H1 (cell line): ENCODE results near the gene ATAT1. TPM values are rescaled to one million over a fixed set of nuclear protein-coding genes. Genes with fewer than 3 reads are reported as not detected.
"Not testable (repeated sequence)": the region's sequence is repeated elsewhere in the genome, so short reads cannot be mapped to it uniquely, and the experiment has no call there.

Experiments
- CTCF ChIA-PET: fragments of 300-600 bp; sonication (Branson Sonifier 250); formaldehyde crosslinking; loops from one replicate; lab custom pipeline; 2021; ENCODE audit not compliant: partially characterized antibody; lab: Charles Lee
- POLR2A ChIA-PET: fragments of 300-600 bp; sonication (Branson Sonifier 250); formaldehyde crosslinking; loops from one replicate; lab custom pipeline; 2021; ENCODE audit warnings: inconsistent platforms; ENCODE audit not compliant: partially characterized antibody; lab: Charles Lee
- DNase-seq, 2 experiments: peaks; one replicate each; pipeline versions ENCODE4 v3.0.0 to v3.0.0-alpha.2; 2010 to 2022; ENCODE audit warnings: low spot score in 2 of 2, low read depth in 1 of 2, mixed read lengths in 1 of 2
- FAIRE-seq: peaks from 2 replicates; lab custom pipeline; 2011; peaks lifted over from hg19 to GRCh38; lab: Jason Lieb, UNC
- H2AFZ ChIP-seq: 2 replicates; pipeline ENCODE4 v1.8.1; 2012; ENCODE audit warnings: low read length, inconsistent platforms
- H2AK5ac ChIP-seq: 2 replicates; pipeline ENCODE4 v1.6.1; 2013; ENCODE audit warnings: low read depth, low read length
- H2BK120ac ChIP-seq: replicated peaks from 2 replicates; pipeline ENCODE3; 2013; ENCODE audit warnings: low read depth, low read length, inconsistent platforms
- H2BK12ac ChIP-seq: 2 replicates; pipeline ENCODE4 v1.6.1; 2013; ENCODE audit warnings: low read depth, low read length
- H2BK15ac ChIP-seq: 2 replicates; pipeline ENCODE4 v1.6.1; 2013; ENCODE audit warnings: low read length
- H2BK20ac ChIP-seq: 2 replicates; pipeline ENCODE4 v1.6.1; 2013; ENCODE audit warnings: low read length
- H2BK5ac ChIP-seq: 2 replicates; pipeline ENCODE4 v1.6.1; 2013; ENCODE audit warnings: low read depth, low read length
- H3K14ac ChIP-seq: 2 replicates; pipeline ENCODE4 v1.6.1; 2013; ENCODE audit warnings: inconsistent platforms; ENCODE audit not compliant: insufficient read length
- H3K18ac ChIP-seq: 2 replicates; pipeline ENCODE4 v1.6.1; 2013; ENCODE audit warnings: low read length; ENCODE audit errors: extremely low read depth
- H3K23ac ChIP-seq: 2 replicates; pipeline ENCODE4 v1.6.1; 2013; ENCODE audit warnings: inconsistent platforms; ENCODE audit not compliant: insufficient read length
- H3K23me2 ChIP-seq: 2 replicates; pipeline ENCODE4 v1.6.1; 2013; ENCODE audit warnings: low read depth, low read length
- H3K27ac ChIP-seq: 2 replicates; pipeline ENCODE4 v1.6.1; 2011; ENCODE audit warnings: low read depth, low read length, inconsistent platforms
- H3K27me3 ChIP-seq, 4 experiments: replicated peaks in 1 of 4; 1 replicate in 1 of 4; 2 replicates in 3 of 4; pipeline versions ENCODE4 v1.6.1 to v1.8.1; 2011 to 2013; ENCODE audit warnings: low read length in 3 of 4, mild to moderate bottlenecking in 3 of 4, inconsistent platforms in 2 of 4, mixed read lengths in 2 of 4, moderate library complexity in 1 of 4; ENCODE audit not compliant: control insufficient read depth in 3 of 4, insufficient read depth in 3 of 4; ENCODE audit errors: extremely low read depth in 1 of 4
- H3K36me3 ChIP-seq, 4 experiments: 2 replicates each; pipeline versions ENCODE4 v1.6.1 to v1.8.1; 2011 to 2013; ENCODE audit warnings: mild to moderate bottlenecking in 4 of 4, low read length in 3 of 4, moderate library complexity in 2 of 4, control low read depth in 1 of 4, inconsistent platforms in 1 of 4; ENCODE audit not compliant: insufficient read depth in 4 of 4, control insufficient read depth in 2 of 4
- H3K4ac ChIP-seq: replicated peaks from 2 replicates; pipeline ENCODE3; 2013; ENCODE audit warnings: low read length, low read depth, mixed read lengths, inconsistent platforms; ENCODE audit not compliant: insufficient read length
- H3K4me1 ChIP-seq, 4 experiments: replicated peaks in 1 of 4; 1 replicate in 1 of 4; 2 replicates in 3 of 4; pipeline versions ENCODE4 v1.6.1 to v1.8.1; 2011 to 2013; ENCODE audit warnings: low read length in 3 of 4, inconsistent platforms in 2 of 4, mixed read lengths in 1 of 4; ENCODE audit not compliant: insufficient read depth in 4 of 4, control insufficient read depth in 3 of 4
- H3K4me2 ChIP-seq, 2 experiments: 2 replicates each; pipeline versions ENCODE4 v1.6.1 to v1.8.1; 2011 to 2013; ENCODE audit warnings: low read depth in 2 of 2, low read length in 2 of 2, control low read depth in 1 of 2, inconsistent platforms in 1 of 2, mild to moderate bottlenecking in 1 of 2; ENCODE audit not compliant: insufficient read depth in 1 of 2
- H3K4me3 ChIP-seq, 4 experiments: fragments of 200-600, 300-600 bp in 1 of 4; sonication (generic), shearing (Covaris generic), sonication (Bioruptor Twin) in 1 of 4; 2 replicates each; pipeline versions ENCODE4 v1.5.1 to v1.8.1; 2011 to 2016; ENCODE audit warnings: low read length in 4 of 4, low read depth in 3 of 4, control low read depth in 2 of 4, inconsistent platforms in 2 of 4, mild to moderate bottlenecking in 2 of 4, mixed read lengths in 1 of 4, moderate library complexity in 1 of 4; ENCODE audit not compliant: insufficient read depth in 2 of 4; ENCODE audit errors: extremely low read depth in 1 of 4
- H3K56ac ChIP-seq: replicated peaks from 2 replicates; pipeline ENCODE3; 2013; ENCODE audit warnings: low read depth, mild to moderate bottlenecking, mixed read lengths, low read length, inconsistent platforms; ENCODE audit not compliant: insufficient read length
- H3K79me1 ChIP-seq: 2 replicates; pipeline ENCODE4 v1.6.1; 2013; ENCODE audit warnings: low read depth, low read length, control low read depth
- H3K79me2 ChIP-seq, 2 experiments: 2 replicates each; pipeline versions ENCODE4 v1.6.1 to v1.8.1; 2012 to 2013; ENCODE audit warnings: low read length in 2 of 2, mild to moderate bottlenecking in 2 of 2, inconsistent platforms in 1 of 2; ENCODE audit not compliant: insufficient read depth in 2 of 2, control insufficient read depth in 1 of 2
- H3K9ac ChIP-seq, 4 experiments: replicated peaks in 1 of 4; 1 replicate in 1 of 4; 2 replicates in 3 of 4; pipeline versions ENCODE4 v1.6.1 to v1.8.1; 2011 to 2013; ENCODE audit warnings: low read depth in 3 of 4, low read length in 3 of 4, control low read depth in 2 of 4, mild to moderate bottlenecking in 2 of 4, moderate library complexity in 2 of 4, inconsistent platforms in 1 of 4; ENCODE audit errors: extremely low read depth in 1 of 4
- H3K9me3 ChIP-seq, 2 experiments: 2 replicates each; pipeline versions ENCODE4 v1.6.1 to v1.8.1; 2012 to 2013; ENCODE audit warnings: mild to moderate bottlenecking in 2 of 2, moderate library complexity in 2 of 2, control low read depth in 1 of 2, inconsistent platforms in 1 of 2, low read depth in 1 of 2, low read length in 1 of 2, mixed read lengths in 1 of 2; ENCODE audit not compliant: insufficient read depth in 2 of 2
- H4K20me1 ChIP-seq, 2 experiments: replicated peaks in 1 of 2; 2 replicates each; pipeline versions ENCODE3 to v1.8.1; 2011 to 2013; ENCODE audit warnings: inconsistent platforms in 2 of 2, low read length in 2 of 2, mild to moderate bottlenecking in 1 of 2; ENCODE audit not compliant: insufficient read depth in 2 of 2, control insufficient read depth in 1 of 2
- H4K5ac ChIP-seq: 2 replicates; pipeline ENCODE4 v1.6.1; 2013; ENCODE audit warnings: low read length, low read depth, mixed read lengths, inconsistent platforms; ENCODE audit not compliant: insufficient read length
- H4K8ac ChIP-seq: 2 replicates; pipeline ENCODE4 v1.8.0; 2013; ENCODE audit warnings: mild to moderate bottlenecking, moderate library complexity, low read length, inconsistent platforms; ENCODE audit not compliant: insufficient read depth; ENCODE audit errors: extremely low read depth
- H4K91ac ChIP-seq: replicated peaks from 2 replicates; pipeline ENCODE3; 2013; ENCODE audit warnings: low read length, mixed read lengths, inconsistent platforms; ENCODE audit not compliant: insufficient read length
- CREB1 ChIP-seq: IDR thresholded peaks from 2 replicates; pipeline ENCODE4 v1.6.1; 2012; ENCODE audit warnings: inconsistent platforms
- CTCF ChIP-seq, 3 experiments: IDR thresholded peaks; 1 replicate in 2 of 3; 2 replicates in 1 of 3; pipeline versions ENCODE4 v1.5.1 to v1.6.1; 2011; ENCODE audit warnings: low read length in 3 of 3, mild to moderate bottlenecking in 3 of 3, inconsistent platforms in 2 of 3, low read depth in 1 of 3, moderate library complexity in 1 of 3; ENCODE audit not compliant: insufficient read depth in 1 of 3; ENCODE audit errors: control extremely low read depth in 1 of 3
- EGR1 ChIP-seq: IDR thresholded peaks from 2 replicates; pipeline ENCODE4 v1.6.1; 2011; ENCODE audit warnings: low read depth, low read length, borderline replicate concordance
- POLR2A ChIP-seq, 2 experiments: IDR thresholded peaks; 1 replicate in 1 of 2; 2 replicates in 1 of 2; pipeline ENCODE4 v1.6.1; 2011; ENCODE audit warnings: low read depth in 2 of 2, low read length in 2 of 2, mild to moderate bottlenecking in 2 of 2; ENCODE audit errors: control extremely low read depth in 1 of 2
- POLR2AphosphoS5 ChIP-seq: IDR thresholded peaks from 2 replicates; pipeline ENCODE4 v1.6.1; 2011; ENCODE audit warnings: low read depth, low read length
- RAD21 ChIP-seq, 2 experiments: IDR thresholded peaks in 1 of 2; conservative IDR thresholded peaks in 1 of 2; 2 replicates each; pipeline ENCODE4 v1.6.1; 2011; ENCODE audit warnings: low read depth in 2 of 2, low read length in 2 of 2, improper control_type of control experiment in 1 of 2, inconsistent platforms in 1 of 2, mild to moderate bottlenecking in 1 of 2, moderate library complexity in 1 of 2
- WGBS, 2 experiments: shearing (Covaris generic) in 1 of 2; methylation state at CpG; one replicate each; pipeline versions ENCODE4 v1.1.6 to v1.1.7; 2013 to 2015; ENCODE audit warnings: low lambda C conversion rate in 2 of 2, mixed read lengths in 2 of 2, inconsistent platforms in 1 of 2, low coverage in 1 of 2, missing lambda C conversion rate in 1 of 2; ENCODE audit not compliant: insufficient replicate concordance in 2 of 2, insufficient coverage in 1 of 2, insufficient read length in 1 of 2; ENCODE audit errors: extremely low coverage in 1 of 2, missing lambda C conversion rate in 1 of 2; 5-methylcytosine and 5-hydroxymethylcytosine counted together
- polyA plus RNA-seq, 7 experiments: library from polyadenylated mRNA; depleted of rRNA in 3 of 7; stranded (reverse) in 5 of 7; unstranded in 2 of 7; fragments of >200 nt in 5 of 7; fragments of 200-250 nt in 2 of 7; gene quantifications; 1 replicate in 5 of 7; 2 replicates in 1 of 7; 4 replicates in 1 of 7; pipeline versions ENCODE4 v1.2.1 to v1.2.3, GENCODE V29; 2011 to 2013; ENCODE audit warnings: missing spikeins in 2 of 7, mixed read lengths in 2 of 7
- total RNA-seq: library from RNA; stranded (reverse); fragmentation: NEBNext Ultra II Directional; extraction: Animal tissue kit (Norgen Biotek cat#: 25700); gene quantifications from 2 replicates; pipeline ENCODE4 v1.2.1, GENCODE V29; 2021

The ATAT1 gene
- total and polyA plus RNA-seq, 2 of the 8 experiments (the other 6 are each of a cell fraction or from before 2014, with no cell fraction given), result 14.4 to 14.6 TPM

DNA sequence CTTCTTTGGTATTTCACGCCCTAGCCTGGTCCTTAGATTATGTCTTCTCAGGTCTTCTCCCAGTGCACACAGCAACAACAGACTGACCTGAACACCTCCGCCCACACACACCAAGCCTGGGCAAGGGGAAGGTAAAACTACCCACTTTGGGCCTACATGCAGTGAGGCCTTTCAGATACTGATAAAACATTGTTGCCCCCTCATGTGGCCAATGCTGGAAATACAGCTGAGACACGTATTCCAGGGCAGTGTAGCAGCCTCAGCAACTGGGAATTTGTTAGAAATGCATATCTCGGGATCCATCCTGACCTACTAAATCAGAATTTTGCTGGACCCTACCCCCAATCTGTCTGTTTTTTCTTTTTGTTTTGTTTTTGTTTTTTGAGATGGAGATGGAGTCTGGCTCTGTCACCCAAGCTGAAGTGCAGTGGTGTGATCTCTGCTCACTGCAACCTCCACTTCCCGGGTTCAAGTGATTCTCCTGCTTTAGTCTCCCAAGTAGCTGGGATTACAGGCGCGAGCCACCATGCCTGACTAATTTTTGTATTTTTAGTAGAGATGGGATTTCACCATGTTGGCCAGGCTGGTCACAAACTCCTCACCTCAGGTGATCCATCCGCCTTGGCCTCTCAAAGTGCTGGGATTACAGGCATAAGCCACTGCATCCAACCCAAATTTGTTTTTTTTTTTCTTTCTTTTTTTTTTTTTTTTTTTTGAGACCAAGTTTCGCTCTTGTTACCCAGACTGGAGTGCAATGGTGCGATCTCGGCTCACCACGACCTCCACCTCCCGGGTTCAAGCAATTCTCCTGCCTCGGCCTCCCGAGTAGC is 29.1 kb upstream of the ATAT1 start:
- H3K23ac ChIP-seq, H3K4me3 ChIP-seq, H3K4me1 ChIP-seq, H2BK12ac ChIP-seq, H2BK20ac ChIP-seq, H3K4ac ChIP-seq, H3K23me2 ChIP-seq, H2AK5ac ChIP-seq, H3K27me3 ChIP-seq, H4K91ac ChIP-seq, H2BK120ac ChIP-seq, H2BK5ac ChIP-seq, H4K8ac ChIP-seq, H3K79me1 ChIP-seq, H3K79me2 ChIP-seq, H3K9ac ChIP-seq, H3K56ac ChIP-seq, H2BK15ac ChIP-seq, H3K14ac ChIP-seq, H3K18ac ChIP-seq, H3K4me2 ChIP-seq, H2AFZ ChIP-seq, H4K5ac ChIP-seq, H3K9me3 ChIP-seq, H3K27ac ChIP-seq: not testable (repeated sequence)
- CTCF ChIA-PET, result interaction anchor here (0.9 to 5.7 kb wide), 30 partner anchors 9 to 147 kb away, joined by 3 to 40 read pairs (median 4); partner anchors contain the start of gene ABCF1
- 83% methylated on average over 11 of the region's 15 CpGs; no CpG with 5 or more reads in 1 of the 2 experiments for WGBS, 2 experiments
- TF ChIP-seq CTCF (IDR thresholded peaks at IDR 0.05; ENCODE audit: control extremely low read depth in 1 of 3, insufficient read depth in 1 of 3, low read depth in 1 of 3, low read length in 3 of 3) (peak; percentile 57 to 90 (median 67)), RAD21 (IDR thresholded peaks at IDR 0.05 in 1 of 2, conservative IDR thresholded peaks at IDR 0.05 in 1 of 2; ENCODE audit: low read depth in 2 of 2, low read length in 2 of 2) (peak; percentile 39 to 57; a peak in 3 of 4 replicates), POLR2AphosphoS5 (peak; percentile 82), EGR1 (peak; percentile 69; the same call in 1 of the 2 replicates), POLR2A (IDR thresholded peaks at IDR 0.05; ENCODE audit: control extremely low read depth in 1 of 2, low read depth in 2 of 2, low read length in 2 of 2) (peak; percentile 56 to 79), CREB1 (peak; percentile 60)
- DNase-seq (peak; percentile 39 to 95), FAIRE-seq (peak; percentile 87)
- Histone ChIP-seq H3K36me3 (peaks cover 16 to 45% (median 30%) of the 10 kb centered on the region in 4 experiments), H4K20me1 (peaks cover 3 to 23% of the 10 kb centered on the region in 2 experiments)
- POLR2A ChIA-PET, result interaction anchor here (0.8 to 27.0 kb wide), 32 partner anchors 1 to 482 kb away, joined by 3 to 712 read pairs (median 5); partner anchors contain the start of genes ABCF1, ATAT1, C6orf136 and DHX16
